ENCODE measurements around the gene KYNU. TPM values are rescaled to one million over a fixed set of nuclear protein-coding genes. Genes with fewer than 3 reads are reported as not detected.
"Not testable (repeated sequence)": the region's sequence is repeated elsewhere in the genome, so short reads cannot be mapped to it uniquely, and the experiment has no call there.

Gene KYNU
- total RNA-seq, 1 donor from 2014 or later, result 1.1 TPM

GRCh38 chr2:142950323-142950722, 72.9 kb downstream of the KYNU start:
- intact Hi-C loops (cut with DNase I); DNase-seq (ENCODE audit: missing footprints); ATAC-seq: not testable (repeated sequence)

- DNase-seq (ENCODE audit: missing footprints), result no peak
- ATAC-seq, result no peak
- intact Hi-C loops (cut with DNase I), result no loop called here
Observed at GRCh38 chr2:142951190-142952007, 73.9 kb downstream of the KYNU start.

GRCh38 chr2:142952018-142952417, 74.6 kb downstream of the KYNU start:
- intact Hi-C loops (cut with DNase I), result no loop called here
- DNase-seq (ENCODE audit: missing footprints), result no peak
- ATAC-seq, result no peak

GRCh38 chr2:142952793-142953494, 75.5 kb downstream of the KYNU start:
- ATAC-seq (no peak), DNase-seq (ENCODE audit: missing footprints) (no peak)
- intact Hi-C loops (cut with DNase I), result no loop called here

- ATAC-seq (no peak), DNase-seq (ENCODE audit: missing footprints) (no peak)
- intact Hi-C loops (cut with DNase I), result no loop called here
Observed at GRCh38 chr2:142954493-142954892, 77.0 kb downstream of the KYNU start.

- DNase-seq (ENCODE audit: missing footprints), result no peak
- intact Hi-C loops (cut with DNase I), result no loop called here
- ATAC-seq, result no peak
Observed at GRCh38 chr2:142957144-142957543, 79.7 kb downstream of the KYNU start.

- no peak for DNase-seq (ENCODE audit: missing footprints)
- ATAC-seq, result no peak
- intact Hi-C loops (cut with DNase I), result no loop called here
Observed at GRCh38 chr2:142961202-142961601, 83.7 kb downstream of the KYNU start.

GRCh38 chr2:142965443-142965842, 88.0 kb downstream of the KYNU start:
- no peak for DNase-seq (ENCODE audit: missing footprints)
- intact Hi-C loops (cut with DNase I), result no loop called here

GRCh38 chr2:142966284-142966683, 88.8 kb downstream of the KYNU start:
- intact Hi-C loops (cut with DNase I), result no loop called here
- no peak for ATAC-seq
- DNase-seq (ENCODE audit: missing footprints), result no peak

More at GRCh38 chr2:142965443-142965842, 88.0 kb downstream of the KYNU start:
- no peak for ATAC-seq

- intact Hi-C loops (cut with DNase I), result no loop called here
- DNase-seq (ENCODE audit: missing footprints) (no peak), ATAC-seq (no peak)
Observed at GRCh38 chr2:142967060-142967459, 89.6 kb downstream of the KYNU start.

- DNase-seq (ENCODE audit: missing footprints) (no peak), ATAC-seq (no peak)
- intact Hi-C loops (cut with DNase I), result no loop called here
Observed at GRCh38 chr2:142973160-142973821, 95.8 kb downstream of the KYNU start.

GRCh38 chr2:142973822-142974207, 96.4 kb downstream of the KYNU start:
- DNase-seq (ENCODE audit: missing footprints) (no peak), ATAC-seq (no peak)
- intact Hi-C loops (cut with DNase I), result no loop called here

- ATAC-seq (no peak), DNase-seq (ENCODE audit: missing footprints) (no peak)
- intact Hi-C loops (cut with DNase I), result no loop called here
Observed at GRCh38 chr2:142974288-142975024, 97.0 kb downstream of the KYNU start.

- ATAC-seq (no peak), DNase-seq (ENCODE audit: missing footprints) (no peak)
- intact Hi-C loops (cut with DNase I), result no loop called here
Observed at GRCh38 chr2:142975239-142975638, 97.8 kb downstream of the KYNU start.

GRCh38 chr2:142980246-142981068, 103.0 kb downstream of the KYNU start:
- intact Hi-C loops (cut with DNase I), result no loop called here
- no peak for DNase-seq (ENCODE audit: missing footprints)
- ATAC-seq, result no peak

GRCh38 chr2:142981069-142981378, 103.6 kb downstream of the KYNU start:
- DNase-seq (ENCODE audit: missing footprints), result no peak
- intact Hi-C loops (cut with DNase I), result no loop called here
- no peak for ATAC-seq

GRCh38 chr2:142981756-142982155, 104.3 kb downstream of the KYNU start:
- no peak for ATAC-seq
- DNase-seq (ENCODE audit: missing footprints), result no peak
- intact Hi-C loops (cut with DNase I), result no loop called here

GRCh38 chr2:142983174-142983573, 105.7 kb downstream of the KYNU start:
- no peak for ATAC-seq
- no peak for DNase-seq (ENCODE audit: missing footprints)
- intact Hi-C loops (cut with DNase I), result no loop called here
